Effector CD4-positive, alpha-beta T cell (primary cell): Measurements from ENCODE around the gene BAX.

Experiments used
- DNase-seq: peaks from one replicate; pipeline ENCODE4 v3.0.0-alpha.2; 2020

The BAX gene

GRCh38 chr19:48933382-48933932 lies 21.2 kb upstream of the BAX start, which contains the start of gene DHDH:
DHDH (plus strand) TSS chr19:48933699; CDS start chr19:48933722, 23 bp downstream.
- peak; percentile 85 for DNase-seq

- no peak for DNase-seq
These were observed 19.8 kb upstream of the BAX start for GRCh38 chr19:48934837-48935236.

- no peak for DNase-seq
These were observed 18.8 kb upstream of the BAX start for GRCh38 chr19:48935864-48936263.

- no peak for DNase-seq
These were observed 16.4 kb upstream of the BAX start for GRCh38 chr19:48938256-48938655.

GRCh38 chr19:48940902-48941301 lies 13.8 kb upstream of the BAX start:
- no peak for DNase-seq

- no peak for DNase-seq
These were observed 11.6 kb upstream of the BAX start for GRCh38 chr19:48943081-48943480.

GRCh38 chr19:48945415-48945814 lies 9.3 kb upstream of the BAX start:
- no peak for DNase-seq

- DNase-seq = no peak
These were observed 8.9 kb upstream of the BAX start for GRCh38 chr19:48945817-48946216.

- DNase-seq = no peak
These were observed 8.0 kb upstream of the BAX start for GRCh38 chr19:48946463-48947257.

GRCh38 chr19:48947258-48947542 lies 7.5 kb upstream of the BAX start:
- no peak for DNase-seq

GRCh38 chr19:48950159-48950558 lies 4.5 kb upstream of the BAX start:
- DNase-seq = no peak

GRCh38 chr19:48950830-48951519 lies 3.7 kb upstream of the BAX start:
- DNase-seq = no peak

- no peak for DNase-seq
These were observed 1.5 kb upstream of the BAX start for GRCh38 chr19:48953141-48953540.

- DNase-seq = no peak
These were observed 583 bp upstream of the BAX start for GRCh38 chr19:48953990-48954594.

GRCh38 chr19:48955308-48955958 lies 758 bp downstream of the BAX start:
- DNase-seq = no peak

- no peak for DNase-seq
These were observed 3.3 kb downstream of the BAX start for GRCh38 chr19:48958006-48958405.

- no peak for DNase-seq
These were observed 4.9 kb downstream of the BAX start for GRCh38 chr19:48959341-48960239.

GRCh38 chr19:48961051-48961649 lies 6.5 kb downstream of the BAX start:
- DNase-seq = no peak

- no peak for DNase-seq
These were observed 7.0 kb downstream of the BAX start for GRCh38 chr19:48961673-48962028.

- no peak for DNase-seq
These were observed 7.6 kb downstream of the BAX start for GRCh38 chr19:48962029-48962848.

GRCh38 chr19:48962849-48963165 lies 8.1 kb downstream of the BAX start:
- DNase-seq = no peak
